SK-N-SH (cell line): ENCODE measurements around the gene PEX7. TPM values are rescaled to one million over a fixed set of nuclear protein-coding genes. Genes with fewer than 3 reads are reported as not detected.

Source experiments
- CTCF ChIA-PET: fragments of 300-600, 350-600 bp; formaldehyde crosslinking; extraction: SDS; loops from one replicate; lab custom pipeline; 2021; lab: Yijun Ruan, JAX
- POLR2A ChIA-PET: fragments of 350-600 bp; sonication (Branson Sonifier 250); formaldehyde crosslinking; extraction: SDS; loops from one replicate; lab custom pipeline; 2020; ENCODE audit warnings: antibody characterized with exemption, inconsistent platforms; lab: Yijun Ruan, JAX
- DNase-seq: peaks from one replicate; pipeline ENCODE4 v3.0.0; 2012
- H2AFZ ChIP-seq: fragments of 200-600 bp; sonication (generic); 2 replicates; pipeline ENCODE4 v1.8.1; 2016; ENCODE audit warnings: antibody characterized with exemption, mild to moderate bottlenecking, low read depth
- H3F3A ChIP-seq: fragments of 200-600 bp; sonication (generic); replicated peaks from 2 replicates; pipeline ENCODE3; 2016; ENCODE audit warnings: antibody characterized with exemption, mild to moderate bottlenecking; ENCODE audit not compliant: insufficient read depth
- H3K27ac ChIP-seq, 2 experiments: fragments of 200-500 bp in 1 of 2; fragments of 200-600 bp in 1 of 2; sonication (Bioruptor generic) in 1 of 2; sonication (generic), shearing (Covaris generic) in 1 of 2; 2 replicates each; pipeline versions ENCODE4 v1.5.1 to v1.6.1; 2014 to 2016; ENCODE audit warnings: low read depth in 2 of 2, inconsistent platforms in 1 of 2, low read length in 1 of 2, mild to moderate bottlenecking in 1 of 2, mixed read lengths in 1 of 2
- H3K27me3 ChIP-seq: fragments of 200-600 bp; sonication (generic), shearing (Covaris generic); 2 replicates; pipeline ENCODE4 v1.6.1; 2016; ENCODE audit warnings: mixed run types; ENCODE audit not compliant: insufficient read depth
- H3K36me3 ChIP-seq, 2 experiments: fragments of 200-500 bp in 1 of 2; fragments of 200-600 bp in 1 of 2; sonication (Bioruptor generic) in 1 of 2; sonication (generic) in 1 of 2; replicated peaks in 1 of 2; 2 replicates each; pipeline versions ENCODE3 to v1.5.1; 2014 to 2016; ENCODE audit warnings: low read length in 1 of 2, mild to moderate bottlenecking in 1 of 2; ENCODE audit not compliant: insufficient read depth in 2 of 2, control insufficient read depth in 1 of 2
- H3K4me1 ChIP-seq, 2 experiments: fragments of 200-500 bp in 1 of 2; fragments of 200-600 bp in 1 of 2; sonication (Bioruptor generic) in 1 of 2; sonication (generic), shearing (Covaris generic) in 1 of 2; 2 replicates each; pipeline versions ENCODE4 v1.5.1 to v1.6.1; 2014 to 2016; ENCODE audit warnings: low read depth in 1 of 2, low read length in 1 of 2, mixed run types in 1 of 2; ENCODE audit not compliant: insufficient read depth in 2 of 2, control insufficient read depth in 1 of 2
- H3K4me2 ChIP-seq: fragments of 200-600 bp; sonication (generic), shearing (Covaris generic); 2 replicates; pipeline ENCODE4 v1.6.1; 2017; ENCODE audit warnings: mixed run types
- H3K4me3 ChIP-seq, 2 experiments: fragments of 200-500 bp in 1 of 2; fragments of 200-600 bp in 1 of 2; sonication (Bioruptor generic) in 1 of 2; sonication (generic), shearing (Covaris generic) in 1 of 2; 2 replicates each; pipeline versions ENCODE4 v1.5.1 to v1.8.1; 2014 to 2016; ENCODE audit warnings: low read depth in 2 of 2, inconsistent platforms in 1 of 2, low read length in 1 of 2, mild to moderate bottlenecking in 1 of 2, mixed read lengths in 1 of 2, moderate library complexity in 1 of 2
- H3K79me2 ChIP-seq: fragments of 200-600 bp; sonication (generic); 2 replicates; pipeline ENCODE4 v1.8.1; 2017; ENCODE audit warnings: mild to moderate bottlenecking; ENCODE audit not compliant: insufficient read depth
- H3K9ac ChIP-seq: fragments of 200-600 bp; sonication (generic); 2 replicates; pipeline ENCODE4 v1.6.1; 2017; ENCODE audit warnings: mixed run types
- H3K9me2 ChIP-seq: fragments of 200-600 bp; sonication (generic); 2 replicates; pipeline ENCODE4 v1.6.1; 2017; ENCODE audit warnings: mixed run types
- H3K9me3 ChIP-seq: fragments of 200-600 bp; sonication (generic); 2 replicates; pipeline ENCODE4 v1.6.1; 2017; ENCODE audit warnings: mixed run types, mild to moderate bottlenecking, moderate library complexity
- H4K20me1 ChIP-seq: fragments of 200-600 bp; sonication (generic); 2 replicates; pipeline ENCODE4 v1.6.1; 2017; ENCODE audit warnings: mild to moderate bottlenecking, mixed run types; ENCODE audit not compliant: insufficient read depth
- ELF1 ChIP-seq: IDR thresholded peaks from 2 replicates; pipeline ENCODE4 v1.4.0; 2012
- JUND ChIP-seq: IDR thresholded peaks from 2 replicates; pipeline ENCODE4 v1.4.0; 2012
- MXI1 ChIP-seq: IDR thresholded peaks from 2 replicates; pipeline ENCODE4 v1.6.1; 2012; ENCODE audit warnings: mild to moderate bottlenecking, low read depth, low read length, improper control_type of control experiment
- RFX5 ChIP-seq: IDR thresholded peaks from 2 replicates; pipeline ENCODE4 v1.6.1; 2012; ENCODE audit warnings: mild to moderate bottlenecking, improper control_type of control experiment, low read length
- TAF1 ChIP-seq: IDR thresholded peaks from 2 replicates; pipeline ENCODE4 v1.6.1; 2012; ENCODE audit warnings: low read depth, mild to moderate bottlenecking, low read length, moderate library complexity, borderline replicate concordance
- TCF12 ChIP-seq: IDR thresholded peaks from 2 replicates; pipeline ENCODE4 v1.4.0; 2012
- YY1 ChIP-seq: IDR thresholded peaks from 2 replicates; pipeline ENCODE4 v1.4.0; 2012; ENCODE audit warnings: low read depth, mild to moderate bottlenecking
- WGBS: methylation state at CpG from one replicate; pipeline ENCODE4 v1.1.6; 2017; ENCODE audit warnings: low lambda C conversion rate; 5-methylcytosine and 5-hydroxymethylcytosine counted together
- polyA plus RNA-seq, 3 experiments: library from polyadenylated mRNA; depleted of rRNA; stranded (reverse); fragments of >200 nt; gene quantifications; 2 replicates each; pipeline ENCODE4 v1.2.3, GENCODE V29; 2012
- TF ChIP-seq, protein P1 (sequence below): IDR thresholded peaks from 2 replicates; pipeline ENCODE4; 2012
- TF ChIP-seq, protein P2 (sequence below): IDR thresholded peaks from 2 replicates; pipeline ENCODE4 v1.4.0; 2012; ENCODE audit warnings: low read depth, borderline replicate concordance
- TF ChIP-seq, protein P3 (sequence below): IDR thresholded peaks from 2 replicates; pipeline ENCODE4 v1.6.1; 2012; ENCODE audit warnings: mild to moderate bottlenecking, low read depth, low read length, moderate library complexity

PEX7 gene
- polyA plus RNA-seq, 1 of the 3 experiments (the other 2 are of a cell fraction), result 10.8 TPM

DNA sequence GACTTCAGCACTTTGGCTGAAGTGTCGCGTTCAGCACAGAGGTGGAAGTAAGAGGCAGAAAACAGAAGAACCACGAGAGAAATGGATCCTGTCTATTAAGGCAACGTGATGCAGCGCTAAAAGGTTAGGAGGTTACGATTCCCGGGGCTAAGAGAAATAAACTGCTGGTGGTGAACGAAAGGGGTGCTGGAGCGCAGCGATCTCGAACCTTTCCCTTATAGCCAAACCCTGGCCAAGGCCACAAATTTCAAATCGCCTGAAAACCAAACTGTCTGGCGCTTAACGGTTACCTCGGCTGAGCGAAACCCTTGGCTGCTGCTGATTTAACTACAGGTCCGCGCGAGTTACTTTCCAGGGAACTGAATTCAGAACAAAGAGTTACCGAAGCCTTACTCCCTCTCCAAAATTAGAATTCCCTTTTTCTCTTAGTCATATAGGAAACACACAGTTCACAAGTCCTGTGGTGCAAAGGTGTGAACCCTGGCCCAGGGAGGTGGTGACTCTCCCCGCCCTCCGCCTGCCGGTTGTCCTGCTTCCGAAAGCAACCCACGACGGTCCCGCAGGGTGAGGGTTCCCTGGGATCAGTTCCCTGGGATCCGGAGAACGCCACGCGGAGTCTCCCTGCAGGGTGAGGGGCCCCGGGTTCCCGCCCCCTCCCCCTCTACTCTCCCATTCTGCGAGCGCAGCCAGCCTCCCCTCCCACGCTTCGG, 98.4 kb downstream of the PEX7 start:
- Histone ChIP-seq H3K9ac (no peak overlapping the region), H3K27ac (peak overlapping the region in 1 of 2 experiments; percentile 92; a peak in 2 of 4 replicates), H3K79me2 (no peaks in the 10 kb centered on the region), H3K4me2 (peak overlapping the region; percentile 79), H3K9me2 (no peaks in the 10 kb centered on the region), H3K4me1 (peaks cover 0 to 40% of the 10 kb centered on the region in 2 experiments; a peak in 1 of 4 replicates), H2AFZ (peak overlapping the region; percentile 68; the same call in 1 of the 2 replicates), H3K9me3 (no peaks in the 10 kb centered on the region), H4K20me1 (no peaks in the 10 kb centered on the region), H3F3A (peaks cover 8% of the 10 kb centered on the region), H3K4me3 (peak overlapping the region; percentile 58 to 59), H3K27me3 (peaks cover 12% of the 10 kb centered on the region; the same call in 1 of the 2 replicates), H3K36me3 (peaks cover 0 to 4% of the 10 kb centered on the region in 2 experiments)
- POLR2A ChIA-PET, result interaction anchor here (0.6 to 8.7 kb wide), 17 partner anchors 8 to 186 kb away, joined by 3 to 92 read pairs (median 10); partner anchors contain the start of genes IL20RA, MAP3K5 and PEX7
- TF ChIP-seq JUND (no peak), TCF12 (no peak), YY1 (no peak), MXI1 (no peak), TAF1 (no peak), RFX5 (no peak), ELF1 (no peak)
- TF ChIP-seq, protein P1, sequence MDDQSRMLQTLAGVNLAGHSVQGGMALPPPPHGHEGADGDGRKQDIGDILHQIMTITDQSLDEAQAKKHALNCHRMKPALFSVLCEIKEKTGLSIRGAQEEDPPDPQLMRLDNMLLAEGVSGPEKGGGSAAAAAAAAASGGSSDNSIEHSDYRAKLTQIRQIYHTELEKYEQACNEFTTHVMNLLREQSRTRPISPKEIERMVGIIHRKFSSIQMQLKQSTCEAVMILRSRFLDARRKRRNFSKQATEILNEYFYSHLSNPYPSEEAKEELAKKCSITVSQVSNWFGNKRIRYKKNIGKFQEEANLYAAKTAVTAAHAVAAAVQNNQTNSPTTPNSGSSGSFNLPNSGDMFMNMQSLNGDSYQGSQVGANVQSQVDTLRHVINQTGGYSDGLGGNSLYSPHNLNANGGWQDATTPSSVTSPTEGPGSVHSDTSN, result no peak
- TF ChIP-seq, protein P2, sequence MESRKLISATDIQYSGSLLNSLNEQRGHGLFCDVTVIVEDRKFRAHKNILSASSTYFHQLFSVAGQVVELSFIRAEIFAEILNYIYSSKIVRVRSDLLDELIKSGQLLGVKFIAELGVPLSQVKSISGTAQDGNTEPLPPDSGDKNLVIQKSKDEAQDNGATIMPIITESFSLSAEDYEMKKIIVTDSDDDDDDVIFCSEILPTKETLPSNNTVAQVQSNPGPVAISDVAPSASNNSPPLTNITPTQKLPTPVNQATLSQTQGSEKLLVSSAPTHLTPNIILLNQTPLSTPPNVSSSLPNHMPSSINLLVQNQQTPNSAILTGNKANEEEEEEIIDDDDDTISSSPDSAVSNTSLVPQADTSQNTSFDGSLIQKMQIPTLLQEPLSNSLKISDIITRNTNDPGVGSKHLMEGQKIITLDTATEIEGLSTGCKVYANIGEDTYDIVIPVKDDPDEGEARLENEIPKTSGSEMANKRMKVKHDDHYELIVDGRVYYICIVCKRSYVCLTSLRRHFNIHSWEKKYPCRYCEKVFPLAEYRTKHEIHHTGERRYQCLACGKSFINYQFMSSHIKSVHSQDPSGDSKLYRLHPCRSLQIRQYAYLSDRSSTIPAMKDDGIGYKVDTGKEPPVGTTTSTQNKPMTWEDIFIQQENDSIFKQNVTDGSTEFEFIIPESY, result no peak
- TF ChIP-seq, protein P3, sequence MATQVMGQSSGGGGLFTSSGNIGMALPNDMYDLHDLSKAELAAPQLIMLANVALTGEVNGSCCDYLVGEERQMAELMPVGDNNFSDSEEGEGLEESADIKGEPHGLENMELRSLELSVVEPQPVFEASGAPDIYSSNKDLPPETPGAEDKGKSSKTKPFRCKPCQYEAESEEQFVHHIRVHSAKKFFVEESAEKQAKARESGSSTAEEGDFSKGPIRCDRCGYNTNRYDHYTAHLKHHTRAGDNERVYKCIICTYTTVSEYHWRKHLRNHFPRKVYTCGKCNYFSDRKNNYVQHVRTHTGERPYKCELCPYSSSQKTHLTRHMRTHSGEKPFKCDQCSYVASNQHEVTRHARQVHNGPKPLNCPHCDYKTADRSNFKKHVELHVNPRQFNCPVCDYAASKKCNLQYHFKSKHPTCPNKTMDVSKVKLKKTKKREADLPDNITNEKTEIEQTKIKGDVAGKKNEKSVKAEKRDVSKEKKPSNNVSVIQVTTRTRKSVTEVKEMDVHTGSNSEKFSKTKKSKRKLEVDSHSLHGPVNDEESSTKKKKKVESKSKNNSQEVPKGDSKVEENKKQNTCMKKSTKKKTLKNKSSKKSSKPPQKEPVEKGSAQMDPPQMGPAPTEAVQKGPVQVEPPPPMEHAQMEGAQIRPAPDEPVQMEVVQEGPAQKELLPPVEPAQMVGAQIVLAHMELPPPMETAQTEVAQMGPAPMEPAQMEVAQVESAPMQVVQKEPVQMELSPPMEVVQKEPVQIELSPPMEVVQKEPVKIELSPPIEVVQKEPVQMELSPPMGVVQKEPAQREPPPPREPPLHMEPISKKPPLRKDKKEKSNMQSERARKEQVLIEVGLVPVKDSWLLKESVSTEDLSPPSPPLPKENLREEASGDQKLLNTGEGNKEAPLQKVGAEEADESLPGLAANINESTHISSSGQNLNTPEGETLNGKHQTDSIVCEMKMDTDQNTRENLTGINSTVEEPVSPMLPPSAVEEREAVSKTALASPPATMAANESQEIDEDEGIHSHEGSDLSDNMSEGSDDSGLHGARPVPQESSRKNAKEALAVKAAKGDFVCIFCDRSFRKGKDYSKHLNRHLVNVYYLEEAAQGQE, result no peak
- 70% methylated on average over 25 of the region's 37 CpGs for WGBS
- CTCF ChIA-PET, result interaction anchor here (0.7 to 1.8 kb wide), 17 partner anchors 12 to 128 kb away, joined by 3 to 10 read pairs (median 5); partner anchors contain the start of gene MAP3K5
- peak; percentile 75 for DNase-seq
